Activated CD4-positive, alpha-beta memory T cell treated with anti-CD3 and anti-CD28 coated beads, Interleukin-2, amount 10 ng/mL, durations not matched to agents 7 days and 5 days (primary cell): ENCODE results near the gene ILRUN. TPM values are rescaled to one million over a fixed set of nuclear protein-coding genes. Genes with fewer than 3 reads are reported as not detected.
A peak's percentile ranks its signal among the peaks of the same experiment; 100 is the strongest.
"Not testable (repeated sequence)": the region's sequence is repeated elsewhere in the genome, so short reads cannot be mapped to it uniquely, and the experiment has no call there.

Source experiments
- CTCF ChIA-PET: fragments of 350-600 bp; sonication (Branson Sonifier 250); formaldehyde crosslinking; loops from one replicate; lab custom pipeline; 2021; ENCODE audit warnings: antibody characterized with exemption, inconsistent platforms; lab: Charles Lee
- POLR2A ChIA-PET: fragments of 350-600 bp; sonication (Branson Sonifier 250); formaldehyde crosslinking; loops from one replicate; lab custom pipeline; 2021; ENCODE audit warnings: antibody characterized with exemption; lab: Charles Lee
- DNase-seq: peaks from one replicate; pipeline ENCODE4 v3.0.0-alpha.2; 2020
- H3K27ac Mint-ChIP-seq: one replicate; pipeline ENCODE4 v1.8.0; 2021; ENCODE audit warnings: mild to moderate bottlenecking, mixed read lengths
- H3K27me3 Mint-ChIP-seq: one replicate; pipeline ENCODE4 v1.8.0; 2021; ENCODE audit warnings: mixed read lengths
- H3K36me3 Mint-ChIP-seq: one replicate; pipeline ENCODE4 v1.8.0; 2021; ENCODE audit warnings: low read depth, mixed read lengths
- H3K4me1 Mint-ChIP-seq: one replicate; pipeline ENCODE4 v1.8.0; 2021; ENCODE audit warnings: mixed read lengths
- H3K4me3 Mint-ChIP-seq: one replicate; pipeline ENCODE4 v1.8.0; 2021; ENCODE audit warnings: mild to moderate bottlenecking, mixed read lengths
- H3K9me3 Mint-ChIP-seq: one replicate; pipeline ENCODE4 v1.8.0; 2021; ENCODE audit warnings: mixed read lengths
- total RNA-seq, 2 experiments: library from RNA; stranded (reverse); gene quantifications; one replicate each; pipeline ENCODE4 v1.2.3, GENCODE V29; 2021

The ILRUN gene
- total RNA-seq, 2 experiments from 2014 or later, result 85.3 to 86.6 TPM

DNA sequence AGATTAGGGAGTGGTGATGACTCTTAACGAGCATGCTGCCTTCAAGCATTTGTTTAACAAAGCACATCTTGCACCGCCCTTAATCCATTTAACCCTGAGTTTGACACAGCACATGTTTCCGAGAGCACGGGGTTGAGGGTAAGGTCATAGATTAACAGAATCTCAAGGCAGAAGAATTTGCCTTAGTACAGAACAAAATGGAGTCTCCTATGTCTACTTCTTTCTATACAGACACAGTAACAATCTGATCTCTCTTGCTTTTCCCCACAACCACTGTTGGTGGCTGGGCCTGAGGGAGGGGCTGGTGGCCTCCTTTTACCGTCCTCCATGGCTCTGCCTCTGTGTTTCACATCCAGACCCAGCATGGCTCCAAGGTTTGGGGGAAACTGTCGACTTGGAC lies 23.6 kb upstream of the ILRUN start:
- H3K4me3 Mint-ChIP-seq, H3K9me3 Mint-ChIP-seq, H3K4me1 Mint-ChIP-seq, POLR2A ChIA-PET, H3K27me3 Mint-ChIP-seq, DNase-seq, H3K27ac Mint-ChIP-seq, H3K36me3 Mint-ChIP-seq, CTCF ChIA-PET: not testable (repeated sequence)

DNA sequence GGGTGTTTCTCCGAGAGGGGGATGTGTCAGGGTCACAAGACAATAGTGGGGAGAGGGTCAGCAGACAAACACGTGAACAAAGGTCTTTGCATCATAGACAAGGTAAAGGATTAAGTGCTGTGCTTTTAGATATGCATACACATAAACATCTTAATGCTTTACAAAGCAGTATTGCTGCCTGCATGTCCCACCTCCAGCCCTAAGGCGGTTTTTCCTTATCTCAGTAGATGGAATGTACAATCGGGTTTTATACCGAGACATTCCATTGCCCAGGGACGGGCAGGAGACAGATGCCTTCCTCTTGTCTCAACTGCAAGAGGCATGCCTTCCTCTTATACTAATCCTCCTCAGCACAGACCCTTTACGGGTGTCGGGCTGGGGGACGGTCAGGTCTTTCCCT lies 23.1 kb upstream of the ILRUN start:
- DNase-seq, H3K27me3 Mint-ChIP-seq, CTCF ChIA-PET, H3K4me3 Mint-ChIP-seq, H3K9me3 Mint-ChIP-seq, H3K36me3 Mint-ChIP-seq, H3K27ac Mint-ChIP-seq, H3K4me1 Mint-ChIP-seq, POLR2A ChIA-PET: not testable (repeated sequence)

DNA sequence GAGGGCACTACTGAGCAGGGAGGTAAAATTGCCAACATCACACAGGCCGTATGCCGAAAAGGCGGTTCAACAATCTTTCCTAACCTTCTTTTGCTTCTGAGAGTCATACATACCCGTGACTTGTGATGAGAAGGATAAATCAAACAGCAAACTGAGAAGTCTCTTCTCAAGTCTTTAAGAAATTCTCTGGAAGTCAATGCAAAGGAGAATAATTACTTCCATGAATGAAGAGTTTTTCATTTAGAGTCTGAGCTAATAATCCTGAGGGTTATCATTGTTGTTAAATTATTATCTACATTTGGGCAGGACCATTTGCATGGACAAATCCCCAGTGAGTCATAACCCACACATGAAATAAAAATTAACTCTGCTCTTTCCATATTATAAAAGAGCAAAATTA lies 22.4 kb upstream of the ILRUN start:
- Mint-ChIP-seq H3K4me3 (no peak overlapping the region), H3K27ac (no peak overlapping the region), H3K36me3 (no peaks in the 10 kb centered on the region), H3K9me3 (no peaks in the 10 kb centered on the region), H3K27me3 (peaks cover 2% of the 10 kb centered on the region), H3K4me1 (peaks cover 4% of the 10 kb centered on the region)
- POLR2A ChIA-PET, result no interaction called here
- DNase-seq, result no peak
- CTCF ChIA-PET, result no interaction called here

DNA sequence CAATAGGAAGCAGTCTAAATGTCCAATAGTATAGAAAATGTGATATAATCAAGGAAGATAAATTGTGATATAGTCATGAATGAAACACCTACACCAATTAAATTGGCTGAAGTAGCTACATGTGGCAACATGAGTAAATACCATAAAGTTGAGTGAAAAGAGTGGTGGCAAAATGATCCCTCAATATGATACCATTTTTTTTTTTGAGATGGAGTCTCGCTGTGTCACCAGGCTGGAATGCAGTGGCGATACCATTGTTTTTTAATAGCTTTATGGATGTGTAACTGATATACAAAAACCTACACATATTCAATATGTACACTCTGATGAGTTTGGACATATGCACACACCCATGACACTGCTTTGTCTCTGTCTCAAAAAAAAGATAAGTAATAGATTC lies 20.9 kb upstream of the ILRUN start:
- Mint-ChIP-seq H3K27ac (no peak overlapping the region), H3K36me3 (no peaks in the 10 kb centered on the region), H3K4me3 (no peak overlapping the region), H3K9me3 (no peaks in the 10 kb centered on the region), H3K27me3 (peaks cover 2% of the 10 kb centered on the region), H3K4me1 (no peaks in the 10 kb centered on the region)
- POLR2A ChIA-PET, result no interaction called here
- no peak for DNase-seq
- CTCF ChIA-PET, result interaction anchor here (0.7 to 1.3 kb wide), 2 partner anchors 10 kb away, joined by 3 read pairs; no protein-coding TSS in a partner anchor

DNA sequence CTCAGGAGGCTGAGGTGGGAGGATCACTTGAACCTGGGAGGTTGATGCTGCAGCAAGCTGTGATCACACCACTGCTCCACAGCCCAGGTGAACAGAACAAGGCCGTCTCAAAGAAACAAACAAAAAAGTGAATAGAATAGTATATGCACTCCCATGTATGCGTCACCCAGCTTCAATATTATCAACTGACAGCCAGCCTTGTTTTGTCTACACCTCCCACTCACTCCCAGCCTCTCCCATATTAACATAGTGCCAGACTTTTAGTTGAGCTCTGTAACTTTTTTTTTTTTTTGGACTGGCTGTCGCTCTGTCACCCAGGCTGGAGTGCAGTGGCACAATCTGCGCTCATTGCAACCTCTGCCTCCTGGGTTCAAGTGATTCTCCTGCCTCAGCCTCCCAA lies 18.1 kb upstream of the ILRUN start:
- Mint-ChIP-seq H3K27me3 (peaks cover 2% of the 10 kb centered on the region), H3K36me3 (no peaks in the 10 kb centered on the region), H3K9me3 (no peaks in the 10 kb centered on the region), H3K27ac (no peak overlapping the region), H3K4me3 (no peak overlapping the region), H3K4me1 (no peaks in the 10 kb centered on the region)
- POLR2A ChIA-PET, result no interaction called here
- CTCF ChIA-PET, result interaction anchor here (0.6 kb wide), 1 partner anchor 12 kb away, joined by 5 read pairs; no protein-coding TSS in a partner anchor
- no peak for DNase-seq

DNA sequence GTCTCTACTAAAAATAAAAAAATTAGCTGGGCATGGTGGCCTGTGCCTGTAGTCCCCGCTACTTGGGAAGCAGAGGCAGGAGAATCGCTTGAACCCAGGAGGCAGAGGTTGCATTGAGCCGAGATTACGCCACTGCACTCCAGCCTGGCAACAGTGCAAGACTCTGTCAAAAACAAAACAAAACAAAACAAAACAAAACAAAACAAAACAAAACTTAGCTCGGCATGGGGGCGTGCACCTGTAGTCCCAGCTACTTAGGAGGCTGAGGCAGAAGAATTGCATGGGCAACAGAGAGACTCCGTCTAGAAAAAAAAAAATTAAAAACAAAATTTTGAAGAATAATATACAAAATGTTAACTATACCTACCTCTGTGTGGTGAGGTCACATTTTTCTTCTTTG lies 16.3 kb upstream of the ILRUN start:
- not testable (repeated sequence) for H3K27me3 Mint-ChIP-seq, H3K9me3 Mint-ChIP-seq, H3K36me3 Mint-ChIP-seq

DNA sequence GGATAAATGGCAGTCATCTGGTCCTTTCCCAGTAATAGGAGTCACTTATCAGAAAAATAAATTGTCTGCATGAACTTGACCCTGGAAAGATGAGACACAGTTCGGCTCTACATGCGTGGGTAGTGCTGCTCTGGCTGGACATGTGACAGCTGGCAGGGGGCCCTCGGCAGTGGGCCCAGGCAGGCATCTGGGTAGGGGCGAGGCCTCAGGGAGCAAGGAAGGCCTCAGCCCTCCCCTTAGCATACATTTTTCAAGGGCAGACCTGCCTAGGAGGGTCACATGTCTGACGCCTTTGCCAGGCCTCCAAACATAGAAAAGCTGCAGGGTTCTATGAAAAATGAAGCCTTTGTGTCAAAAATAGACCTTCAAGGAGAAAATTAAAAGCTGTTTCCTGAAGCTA lies 12.8 kb upstream of the ILRUN start:
- Mint-ChIP-seq H3K4me3 (no peak overlapping the region), H3K4me1 (peaks cover 9% of the 10 kb centered on the region), H3K27ac (no peak overlapping the region), H3K36me3 (no peaks in the 10 kb centered on the region), H3K9me3 (no peaks in the 10 kb centered on the region), H3K27me3 (no peaks in the 10 kb centered on the region)
- no peak for DNase-seq
- ChIA-PET CTCF (interaction anchor here (0.6 kb wide), 1 partner anchor 424 kb away, joined by 4 read pairs; no protein-coding TSS in a partner anchor), POLR2A (no interaction called here)

More for the DNA sequence above, 16.3 kb upstream of the ILRUN start:
- H3K27ac Mint-ChIP-seq, H3K4me3 Mint-ChIP-seq, DNase-seq, POLR2A ChIA-PET, H3K4me1 Mint-ChIP-seq, CTCF ChIA-PET: not testable (repeated sequence)

DNA sequence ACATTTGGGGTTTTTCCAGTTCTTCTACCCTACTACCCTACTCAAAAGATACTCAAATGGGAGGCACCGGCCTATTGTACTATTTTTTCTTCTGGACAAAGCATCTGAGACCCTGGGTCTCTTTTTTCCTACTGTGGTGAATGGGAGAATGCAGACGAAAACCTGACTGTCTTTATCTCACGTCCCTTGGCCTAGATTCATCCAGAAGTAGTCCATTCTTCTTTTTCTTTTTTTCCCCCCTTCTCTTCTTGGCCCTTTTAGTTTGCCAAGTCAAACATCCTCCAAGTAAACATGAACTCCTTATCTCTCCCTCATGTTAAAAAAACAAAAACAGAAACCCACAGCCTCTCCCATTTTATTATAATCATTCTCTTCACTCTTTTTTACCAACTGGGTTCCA lies 8.7 kb upstream of the ILRUN start:
- H3K27ac Mint-ChIP-seq, result no peak overlapping the region
- no peaks in the 10 kb centered on the region for H3K9me3 Mint-ChIP-seq
- no peaks in the 10 kb centered on the region for H3K36me3 Mint-ChIP-seq
- no peaks in the 10 kb centered on the region for H3K27me3 Mint-ChIP-seq
- ChIA-PET CTCF (no interaction called here), POLR2A (no interaction called here)
- DNase-seq, result no peak
- peaks cover 10% of the 10 kb centered on the region for H3K4me1 Mint-ChIP-seq
- H3K4me3 Mint-ChIP-seq, result no peak overlapping the region

DNA sequence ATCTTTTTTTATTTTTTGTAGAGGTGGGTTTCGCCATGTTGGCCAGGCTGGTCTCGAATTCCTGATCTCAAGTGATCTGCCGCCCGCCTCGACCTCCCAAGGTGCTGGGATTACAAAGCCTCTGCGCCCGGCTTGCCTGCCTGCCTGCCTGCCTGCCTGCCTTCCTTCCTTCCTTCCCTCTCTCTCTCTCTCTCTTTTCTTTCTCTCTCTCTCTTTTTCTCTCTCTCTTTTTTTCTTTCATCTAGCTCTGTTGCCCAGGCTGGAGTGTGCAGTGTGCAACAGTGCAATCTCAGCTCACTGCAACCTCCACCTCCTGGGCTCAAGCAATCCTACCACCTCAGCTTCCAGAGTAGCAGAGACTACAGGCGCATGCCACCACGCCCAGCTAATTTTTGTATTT lies 4.6 kb upstream of the ILRUN start:
- peaks cover 21% of the 10 kb centered on the region for H3K4me1 Mint-ChIP-seq
- POLR2A ChIA-PET, result no interaction called here
- H3K4me3 Mint-ChIP-seq, result no peak overlapping the region
- no peaks in the 10 kb centered on the region for H3K27me3 Mint-ChIP-seq
- H3K9me3 Mint-ChIP-seq, result no peaks in the 10 kb centered on the region
- CTCF ChIA-PET, result no interaction called here
- H3K27ac Mint-ChIP-seq, result no peak overlapping the region
- no peaks in the 10 kb centered on the region for H3K36me3 Mint-ChIP-seq
- DNase-seq, result no peak

DNA sequence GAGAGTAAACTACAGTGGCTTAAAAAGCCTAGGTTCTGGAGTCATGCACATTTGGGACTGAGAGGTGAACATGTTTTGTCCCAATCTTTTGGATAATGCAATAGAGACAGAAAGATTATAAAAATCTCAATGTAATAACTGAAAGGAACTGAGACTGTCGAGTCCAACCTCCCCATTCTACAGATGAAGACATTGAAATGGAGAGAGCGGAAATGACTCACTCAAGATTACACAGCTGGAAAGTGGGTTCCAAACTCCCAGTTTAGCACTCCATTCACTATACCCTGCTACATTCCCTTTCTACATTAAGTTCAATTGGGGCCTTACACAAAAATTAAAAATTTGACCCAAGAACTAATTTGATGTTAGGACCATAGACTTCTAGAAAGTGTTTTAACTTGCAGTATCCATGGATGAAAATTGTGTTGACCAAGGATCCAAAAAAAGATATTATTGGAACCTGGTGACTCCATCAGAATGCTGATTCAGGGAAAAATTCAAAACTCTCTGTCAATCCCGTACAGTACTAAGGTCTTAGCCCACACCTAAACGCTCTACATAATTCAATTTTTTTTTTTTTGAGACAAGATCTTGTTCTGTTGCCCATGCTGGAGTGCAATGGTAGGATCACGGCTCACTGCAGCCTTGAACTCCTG lies 1.5 kb upstream of the ILRUN start:
- DNase-seq, result no peak
- peaks cover 24% of the 10 kb centered on the region for H3K36me3 Mint-ChIP-seq
- ChIA-PET POLR2A (interaction anchor here (0.8 to 5.1 kb wide), 3 partner anchors 24 to 48 kb away, joined by 3 to 66 read pairs (median 41); no protein-coding TSS in a partner anchor), CTCF (no interaction called here)
- H3K27me3 Mint-ChIP-seq, result no peaks in the 10 kb centered on the region
- peak overlapping the region; percentile 88 for H3K4me3 Mint-ChIP-seq
- H3K9me3 Mint-ChIP-seq, result no peaks in the 10 kb centered on the region
- peak overlapping the region; percentile 85 for H3K27ac Mint-ChIP-seq
- peaks cover 39% of the 10 kb centered on the region for H3K4me1 Mint-ChIP-seq

DNA sequence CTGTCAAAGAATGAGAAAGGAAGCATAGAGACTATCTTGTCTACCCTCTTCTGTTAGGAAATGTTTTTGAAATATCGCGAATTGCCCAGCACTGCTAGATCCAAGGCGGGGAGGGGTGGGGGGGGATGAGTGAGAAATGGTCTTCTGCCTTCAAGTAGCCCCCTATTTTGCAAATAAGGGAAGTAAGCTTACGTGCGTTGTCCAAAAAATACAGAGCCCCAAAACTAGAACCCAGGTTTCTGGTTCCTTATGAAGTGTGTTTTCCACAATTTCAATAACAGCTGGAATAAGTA lies 923 bp upstream of the ILRUN start:
- DNase-seq, result no peak
- Mint-ChIP-seq H3K36me3 (peaks cover 24% of the 10 kb centered on the region), H3K9me3 (no peaks in the 10 kb centered on the region), H3K27me3 (no peaks in the 10 kb centered on the region), H3K4me3 (peak overlapping the region; percentile 88), H3K27ac (peak overlapping the region; percentile 85), H3K4me1 (peaks cover 41% of the 10 kb centered on the region)
- ChIA-PET CTCF (interaction anchor here (1.2 to 2.0 kb wide), 2 partner anchors 25 to 60 kb away, joined by 3 to 11 read pairs; partner anchors contain the start of gene SNRPC), POLR2A (interaction anchor here (0.8 to 5.1 kb wide), 6 partner anchors 9 to 84 kb away, joined by 3 to 66 read pairs (median 4); no protein-coding TSS in a partner anchor)

DNA sequence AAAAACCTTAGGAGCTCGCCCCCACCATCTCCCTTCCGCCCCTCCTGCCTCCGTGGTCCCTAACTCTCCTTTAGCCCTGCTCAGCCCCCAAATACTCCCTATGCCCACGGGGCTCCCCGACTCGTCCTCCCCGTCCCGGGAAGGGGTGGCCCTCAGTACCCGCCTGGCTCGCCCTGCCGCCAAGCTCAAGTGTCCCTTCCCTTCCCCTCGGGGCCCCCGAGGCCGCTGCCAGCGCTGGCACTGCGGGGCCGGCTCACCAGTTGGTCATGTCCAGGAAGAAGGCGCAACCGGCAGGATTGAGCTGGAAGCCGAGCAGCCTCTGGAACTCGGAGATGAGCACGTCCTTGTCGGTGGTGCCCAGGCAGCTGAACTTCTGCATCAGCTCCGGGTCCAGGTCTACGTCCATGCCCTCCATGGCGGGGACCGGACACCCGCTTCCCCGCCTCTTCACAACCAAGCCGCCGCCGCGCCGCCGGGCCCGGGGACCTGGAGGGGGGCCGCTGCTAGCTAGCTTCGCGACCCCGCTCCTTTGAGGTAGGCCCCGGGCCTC lies 303 bp downstream of the ILRUN start:
- no peaks in the 10 kb centered on the region for H3K9me3 Mint-ChIP-seq
- POLR2A ChIA-PET, result interaction anchor here (0.7 to 5.1 kb wide), 13 partner anchors 10 to 191 kb away, joined by 3 to 66 read pairs (median 5); partner anchors contain the start of genes BLTP3A, SNRPC and TAF11

DNA sequence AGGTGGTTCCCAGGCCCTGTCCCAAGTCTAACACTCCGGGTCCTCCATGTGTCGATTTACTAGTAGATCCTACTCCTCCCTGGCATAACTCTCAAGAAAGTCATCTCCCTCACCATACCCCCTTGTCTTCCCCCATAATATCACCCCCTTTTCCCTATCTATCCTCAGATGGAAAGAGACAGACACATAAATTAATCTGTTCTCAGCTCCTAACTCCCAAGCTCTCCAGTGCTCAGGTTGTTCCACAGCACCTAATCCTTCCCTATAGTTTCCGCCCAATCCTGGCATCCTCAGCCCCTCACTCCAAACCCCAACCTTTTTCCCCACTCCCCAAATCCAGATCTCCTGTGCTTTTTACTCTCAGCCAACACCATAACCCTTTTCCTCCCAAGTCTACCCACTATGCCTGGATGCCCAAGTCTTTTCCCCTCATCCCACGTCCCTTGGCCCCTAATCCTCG lies 808 bp downstream of the ILRUN start:
- Mint-ChIP-seq H3K4me1 (peaks cover 48% of the 10 kb centered on the region), H3K36me3 (peaks cover 24% of the 10 kb centered on the region), H3K27ac (peak overlapping the region; percentile 69), H3K27me3 (no peaks in the 10 kb centered on the region), H3K4me3 (peak overlapping the region; percentile 88), H3K9me3 (no peaks in the 10 kb centered on the region)
- DNase-seq, result no peak
- CTCF ChIA-PET, result interaction anchor here (1.1 to 2.0 kb wide), 5 partner anchors 20 to 510 kb away, joined by 3 to 11 read pairs (median 3); partner anchors contain the start of gene BLTP3A
- POLR2A ChIA-PET, result interaction anchor here (0.8 to 5.1 kb wide), 11 partner anchors 11 to 192 kb away, joined by 3 to 66 read pairs (median 7); partner anchors contain the start of genes SNRPC and TAF11

More for the DNA sequence above, 303 bp downstream of the ILRUN start:
- peaks cover 45% of the 10 kb centered on the region for H3K4me1 Mint-ChIP-seq
- H3K27me3 Mint-ChIP-seq, result no peaks in the 10 kb centered on the region
- CTCF ChIA-PET, result interaction anchor here (1.1 to 2.0 kb wide), 6 partner anchors 21 to 509 kb away, joined by 3 to 11 read pairs (median 3); partner anchors contain the start of genes BLTP3A and SNRPC
- no peak for DNase-seq
- peaks cover 24% of the 10 kb centered on the region for H3K36me3 Mint-ChIP-seq
- H3K27ac Mint-ChIP-seq, result peak overlapping the region; percentile 69
- H3K4me3 Mint-ChIP-seq, result peak overlapping the region; percentile 88
